CD4-positive, alpha-beta T cell treated with Interleukin-6 at 100 ng/mL for 8 hours (primary cell): ENCODE results near the gene BHLHA15.

Experiments
- DNase-seq: peaks from one replicate; pipeline ENCODE4 v3.0.0-alpha.2; 2020; ENCODE audit warnings: mixed read lengths, low spot score

Gene BHLHA15

GRCh38 chr7:98244871-98245270 is 33.6 kb downstream of the BHLHA15 start:
- DNase-seq = no peak

- DNase-seq = no peak
These were observed 36.9 kb downstream of the BHLHA15 start for GRCh38 chr7:98248156-98248555.

GRCh38 chr7:98249106-98249505 is 37.9 kb downstream of the BHLHA15 start:
- DNase-seq = peak; percentile 14

GRCh38 chr7:98250789-98251188 is 39.5 kb downstream of the BHLHA15 start:
- peak; percentile 63 for DNase-seq

GRCh38 chr7:98251231-98251600 is 40.0 kb downstream of the BHLHA15 start:
- peak; percentile 76 for DNase-seq

- peak; percentile 85 for DNase-seq
These were observed 40.6 kb downstream of the BHLHA15 start, which contains the start of gene TECPR1 for GRCh38 chr7:98251601-98252424. Gene TECPR1 (minus strand): TSS chr7:98252232. CDS start chr7:98246146, 6,086 bp downstream.

GRCh38 chr7:98252425-98253054 is 41.3 kb downstream of the BHLHA15 start:
- no peak for DNase-seq

GRCh38 chr7:98254516-98254915 is 43.3 kb downstream of the BHLHA15 start:
- DNase-seq = no peak

- no peak for DNase-seq
These were observed 43.8 kb downstream of the BHLHA15 start for GRCh38 chr7:98254951-98255610.

GRCh38 chr7:98256431-98256830 is 45.2 kb downstream of the BHLHA15 start:
- DNase-seq = no peak

GRCh38 chr7:98257701-98258100 is 46.5 kb downstream of the BHLHA15 start:
- DNase-seq = no peak
